CD14-positive monocyte (primary cell): Measurements from ENCODE around the gene SMARCC1. TPM values are rescaled to one million over a fixed set of nuclear protein-coding genes. Genes with fewer than 3 reads are reported as not detected.

Experiments used
- DNase-seq, 3 donors: peaks; one replicate each; pipeline ENCODE4 v3.0.0-alpha.2; 2011 to 2022
- H2AFZ ChIP-seq: 2 replicates; pipeline ENCODE4 v1.6.0; 2012; ENCODE audit warnings: mild to moderate bottlenecking, low read depth, low read length, inconsistent platforms; ENCODE audit not compliant: insufficient read depth, poor library complexity, severe bottlenecking
- H3K27ac ChIP-seq, 2 donors: 1 replicate in 1 of 2; 2 replicates in 1 of 2; pipeline ENCODE4 v1.5.1; 2012 to 2013; ENCODE audit warnings: low read length in 2 of 2, control low read depth in 1 of 2, inconsistent platforms in 1 of 2, low read depth in 1 of 2, mild to moderate bottlenecking in 1 of 2
- H3K27me3 ChIP-seq, 2 donors: one replicate each; pipeline versions ENCODE4 v1.6.0 to v1.6.1; 2011 to 2013; ENCODE audit warnings: low read length in 2 of 2; ENCODE audit not compliant: control insufficient read depth in 2 of 2, insufficient read depth in 2 of 2
- H3K36me3 ChIP-seq, 2 donors: replicated peaks in 1 of 2; 1 replicate in 1 of 2; 2 replicates in 1 of 2; pipeline versions ENCODE4 v1.5.1 to v1.6.1; 2012 to 2013; ENCODE audit warnings: low read length in 2 of 2, control low read depth in 1 of 2, inconsistent platforms in 1 of 2, mild to moderate bottlenecking in 1 of 2; ENCODE audit not compliant: insufficient read depth in 2 of 2, control insufficient read depth in 1 of 2
- H3K4me1 ChIP-seq, 2 donors: 1 replicate in 1 of 2; 2 replicates in 1 of 2; pipeline versions ENCODE4 v1.5.1 to v1.6.1; 2012 to 2013; ENCODE audit warnings: low read length in 2 of 2, control low read depth in 1 of 2, inconsistent platforms in 1 of 2, mild to moderate bottlenecking in 1 of 2, moderate library complexity in 1 of 2; ENCODE audit not compliant: insufficient read depth in 2 of 2, control insufficient read depth in 1 of 2
- H3K4me2 ChIP-seq: replicated peaks from 2 replicates; pipeline ENCODE3; 2012; ENCODE audit warnings: low read length, moderate library complexity, mild to moderate bottlenecking; ENCODE audit not compliant: poor library complexity, severe bottlenecking; ENCODE audit errors: extremely low read depth
- H3K4me3 ChIP-seq, 3 experiments: fragments of 200-600 bp in 1 of 3; sonication (generic) in 1 of 3; replicated peaks in 1 of 3; 1 replicate in 2 of 3; 2 replicates in 1 of 3; pipeline ENCODE4 v1.5.1; 2011 to 2013; ENCODE audit warnings: low read length in 3 of 3, mild to moderate bottlenecking in 3 of 3, control low read depth in 2 of 3, low read depth in 2 of 3, inconsistent platforms in 1 of 3, moderate library complexity in 1 of 3
- H3K79me2 ChIP-seq: 2 replicates; pipeline ENCODE4 v1.6.0; 2012; ENCODE audit warnings: mild to moderate bottlenecking, control low read depth, inconsistent platforms, low read length, moderate library complexity; ENCODE audit not compliant: insufficient read depth
- H3K9ac ChIP-seq: 2 replicates; pipeline ENCODE4 v1.6.0; 2017; ENCODE audit warnings: low read length, mild to moderate bottlenecking; ENCODE audit not compliant: insufficient read depth, poor library complexity, severe bottlenecking
- H3K9me3 ChIP-seq, 2 donors: replicated peaks in 1 of 2; 1 replicate in 1 of 2; 2 replicates in 1 of 2; pipeline versions ENCODE4 v1.5.1 to v1.6.1; 2012 to 2013; ENCODE audit warnings: low read length in 2 of 2, control low read depth in 1 of 2; ENCODE audit not compliant: control insufficient read depth in 1 of 2, insufficient read depth in 1 of 2
- H4K20me1 ChIP-seq: 2 replicates; pipeline ENCODE4 v1.6.0; 2012; ENCODE audit warnings: mild to moderate bottlenecking, low read length, control low read depth, moderate library complexity; ENCODE audit not compliant: insufficient read depth
- H3K27ac Mint-ChIP-seq, 7 donors: one replicate each; pipeline ENCODE4 v1.8.0; 2020; ENCODE audit warnings: mild to moderate bottlenecking in 7 of 7, mixed read lengths in 7 of 7, moderate library complexity in 6 of 7, inconsistent platforms in 2 of 7
- H3K27me3 Mint-ChIP-seq, 3 donors: one replicate each; pipeline ENCODE4 v1.8.0; 2021 to 2022; ENCODE audit warnings: low read depth in 3 of 3, mild to moderate bottlenecking in 3 of 3, mixed read lengths in 3 of 3, moderate library complexity in 3 of 3, inconsistent platforms in 1 of 3
- H3K36me3 Mint-ChIP-seq, 2 donors: one replicate each; pipeline ENCODE4 v1.8.0; 2020; ENCODE audit warnings: mixed read lengths in 2 of 2, inconsistent platforms in 1 of 2, mild to moderate bottlenecking in 1 of 2
- H3K4me1 Mint-ChIP-seq: one replicate; pipeline ENCODE4 v1.8.0; 2020; ENCODE audit warnings: mild to moderate bottlenecking, mixed read lengths
- H3K4me3 Mint-ChIP-seq, 2 donors: one replicate each; pipeline ENCODE4 v1.8.0; 2020; ENCODE audit warnings: mild to moderate bottlenecking in 2 of 2, mixed read lengths in 2 of 2, moderate library complexity in 1 of 2
- H3K9me3 Mint-ChIP-seq, 7 donors: one replicate each; pipeline ENCODE4 v1.8.0; 2020 to 2022; ENCODE audit warnings: mixed read lengths in 7 of 7, mild to moderate bottlenecking in 6 of 7, moderate library complexity in 6 of 7, inconsistent platforms in 2 of 7
- WGBS: methylation state at CpG from one replicate; pipeline ENCODE4 v1.1.5; 2013; ENCODE audit warnings: missing lambda C conversion rate; ENCODE audit not compliant: insufficient coverage; 5-methylcytosine and 5-hydroxymethylcytosine counted together
- intact Hi-C, 2 donors: fragments of 100-400 bp; cut with micrococcal nuclease; formaldehyde crosslinking; loops; one replicate each; pipeline versions ENCODE4 v1.15.0 to v1.15.1; 2023
- polyA plus RNA-seq, 3 donors: library from polyadenylated mRNA; depleted of rRNA in 1 of 3; unstranded in 2 of 3; stranded (reverse) in 1 of 3; fragments of 300-500 nt in 2 of 3; fragments of >200 nt in 1 of 3; fragmentation: Illumina TruSeq in 2 of 3; gene quantifications; 1 replicate in 2 of 3; 2 replicates in 1 of 3; pipeline ENCODE4 v1.2.3, GENCODE V29; 2012 to 2021
- TF ChIP-seq, protein P1 (sequence below): fragments of 200-600 bp; IDR thresholded peaks from one replicate; pipeline ENCODE4 v1.8.0; 2022; ENCODE audit warnings: antibody characterized with exemption, mild to moderate bottlenecking

SMARCC1 gene
- polyA plus RNA-seq, 3 donors: 8.8 to 33.5 (median 20.5) TPM

DNA sequence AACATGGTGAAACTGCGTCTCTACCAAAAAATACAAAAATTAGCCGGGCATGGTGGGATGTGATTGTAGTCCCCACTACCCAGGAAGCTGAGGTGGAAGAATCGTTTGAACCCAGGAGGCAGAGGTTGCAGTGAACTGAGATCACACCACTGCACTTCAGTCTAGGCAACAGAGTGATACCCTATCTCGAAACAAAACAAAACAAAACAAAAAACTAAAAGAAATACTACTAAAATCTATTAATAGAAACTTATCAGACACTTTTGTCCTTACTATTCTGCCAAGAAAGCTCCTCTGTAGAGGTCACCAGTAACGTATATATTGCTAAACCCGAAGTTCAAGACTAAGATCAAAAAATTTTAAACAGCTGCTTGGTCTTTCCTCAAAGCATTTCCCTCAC, 67.1 kb downstream of the SMARCC1 start:
- H3K27ac Mint-ChIP-seq: peak overlapping the region in 1 of 7 donors; percentile 49

DNA sequence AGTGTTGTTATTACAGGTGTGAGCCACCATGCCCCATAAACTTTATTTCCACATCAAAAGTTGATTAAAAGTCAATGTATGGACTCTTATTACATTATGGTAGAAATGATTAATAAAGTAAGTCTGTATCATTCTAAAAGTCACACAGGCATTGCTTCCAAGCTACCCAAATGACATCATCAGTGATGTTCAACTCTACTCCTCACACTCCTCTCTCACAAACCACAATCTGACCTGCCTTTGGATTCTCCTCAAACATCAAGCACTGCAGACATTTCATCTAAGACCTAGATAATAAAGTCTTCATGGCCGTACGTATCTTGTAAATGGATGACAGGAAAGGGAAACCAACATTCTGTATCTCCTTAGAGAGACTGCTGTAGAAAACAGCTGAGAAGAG, 68.0 kb downstream of the SMARCC1 start:
- TF ChIP-seq, protein P1, sequence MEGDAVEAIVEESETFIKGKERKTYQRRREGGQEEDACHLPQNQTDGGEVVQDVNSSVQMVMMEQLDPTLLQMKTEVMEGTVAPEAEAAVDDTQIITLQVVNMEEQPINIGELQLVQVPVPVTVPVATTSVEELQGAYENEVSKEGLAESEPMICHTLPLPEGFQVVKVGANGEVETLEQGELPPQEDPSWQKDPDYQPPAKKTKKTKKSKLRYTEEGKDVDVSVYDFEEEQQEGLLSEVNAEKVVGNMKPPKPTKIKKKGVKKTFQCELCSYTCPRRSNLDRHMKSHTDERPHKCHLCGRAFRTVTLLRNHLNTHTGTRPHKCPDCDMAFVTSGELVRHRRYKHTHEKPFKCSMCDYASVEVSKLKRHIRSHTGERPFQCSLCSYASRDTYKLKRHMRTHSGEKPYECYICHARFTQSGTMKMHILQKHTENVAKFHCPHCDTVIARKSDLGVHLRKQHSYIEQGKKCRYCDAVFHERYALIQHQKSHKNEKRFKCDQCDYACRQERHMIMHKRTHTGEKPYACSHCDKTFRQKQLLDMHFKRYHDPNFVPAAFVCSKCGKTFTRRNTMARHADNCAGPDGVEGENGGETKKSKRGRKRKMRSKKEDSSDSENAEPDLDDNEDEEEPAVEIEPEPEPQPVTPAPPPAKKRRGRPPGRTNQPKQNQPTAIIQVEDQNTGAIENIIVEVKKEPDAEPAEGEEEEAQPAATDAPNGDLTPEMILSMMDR: no peak
- no peak for DNase-seq
- Histone ChIP-seq H3K36me3 (peaks cover 67 to 91% of the 10 kb centered on the region in 2 donors), H3K4me3 (no peak overlapping the region), H3K4me1 (no peaks in the 10 kb centered on the region), H3K9me3 (no peaks in the 10 kb centered on the region), H3K79me2 (no peaks in the 10 kb centered on the region), H3K4me2 (no peak overlapping the region), H3K27me3 (no peaks in the 10 kb centered on the region), H3K9ac (no peak overlapping the region), H4K20me1 (no peaks in the 10 kb centered on the region), H2AFZ (no peak overlapping the region), H3K27ac (no peak overlapping the region)
- H3K4me1 Mint-ChIP-seq: no peaks in the 10 kb centered on the region
- intact Hi-C loops: no loop called here
- H3K4me3 Mint-ChIP-seq: no peak overlapping the region
- no CpG with 5 or more reads among the region's 2 CpGs for WGBS
- H3K9me3 Mint-ChIP-seq: no peaks in the 10 kb centered on the region
- peak overlapping the region in 1 of 7 donors; percentile 44 for H3K27ac Mint-ChIP-seq
- H3K27me3 Mint-ChIP-seq: no peaks in the 10 kb centered on the region
- peaks cover 67 to 87% of the 10 kb centered on the region in 2 donors for H3K36me3 Mint-ChIP-seq

More for the DNA sequence above, 67.1 kb downstream of the SMARCC1 start:
- no peaks in the 10 kb centered on the region for H3K79me2 ChIP-seq
- Mint-ChIP-seq H3K36me3 (peaks cover 64 to 87% of the 10 kb centered on the region in 2 donors), H3K4me1 (no peaks in the 10 kb centered on the region), H3K4me3 (no peak overlapping the region), H3K27me3 (no peaks in the 10 kb centered on the region), H3K9me3 (peaks cover 0 to 2% (median 0%) of the 10 kb centered on the region in 7 donors)
- TF ChIP-seq, protein P1: no peak
- H3K9ac ChIP-seq: no peak overlapping the region
- no peak overlapping the region for H3K4me3 ChIP-seq
- no peak for DNase-seq
- no peak overlapping the region for H3K27ac ChIP-seq
- H3K4me1 ChIP-seq: no peaks in the 10 kb centered on the region
- no peaks in the 10 kb centered on the region for H3K9me3 ChIP-seq
- H3K36me3 ChIP-seq: peaks cover 66 to 90% of the 10 kb centered on the region in 2 donors
- 100% methylated on average over 3 of the region's 6 CpGs for WGBS
- no peak overlapping the region for H3K4me2 ChIP-seq
- H3K27me3 ChIP-seq: no peaks in the 10 kb centered on the region
- intact Hi-C loops: no loop called here
- H4K20me1 ChIP-seq: no peaks in the 10 kb centered on the region
- H2AFZ ChIP-seq: no peak overlapping the region
